HG02885 (cell line): Measurements from ENCODE around the gene COX15.
"Not testable (repeated sequence)": the region's sequence is repeated elsewhere in the genome, so short reads cannot be mapped to it uniquely, and the experiment has no call there.

ENCODE experiments used
- ATAC-seq: cut with Tn5 transposase; IDR thresholded peaks from one replicate; pipeline ENCODE4 v1.9.1; 2021; ENCODE audit warnings: mild to moderate bottlenecking; ENCODE audit not compliant: unreplicated experiment, poor library complexity

The COX15 gene

DNA sequence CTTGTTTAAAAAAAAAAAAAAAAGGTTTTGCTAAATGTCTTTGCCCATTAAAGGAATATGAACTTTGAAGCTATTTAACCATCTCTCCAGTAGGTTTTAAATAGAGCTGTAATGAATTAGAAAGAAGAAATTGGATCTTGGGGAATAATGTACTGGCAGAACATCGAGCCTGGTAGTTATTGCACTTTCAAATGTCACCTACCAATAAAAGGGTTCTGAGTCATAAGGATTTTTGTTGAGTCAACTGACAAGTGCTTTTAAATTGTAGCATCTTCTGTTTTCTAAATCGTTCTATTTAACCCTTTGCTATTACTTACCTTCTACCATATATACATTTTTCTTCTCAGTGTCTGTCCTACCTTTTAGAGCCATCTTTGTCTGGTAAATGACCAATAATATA lies 10.8 kb upstream of the COX15 start:
- ATAC-seq: no peak

GRCh38 chr10:99742254-99742653 lies 10.3 kb upstream of the COX15 start:
- no peak for ATAC-seq

DNA sequence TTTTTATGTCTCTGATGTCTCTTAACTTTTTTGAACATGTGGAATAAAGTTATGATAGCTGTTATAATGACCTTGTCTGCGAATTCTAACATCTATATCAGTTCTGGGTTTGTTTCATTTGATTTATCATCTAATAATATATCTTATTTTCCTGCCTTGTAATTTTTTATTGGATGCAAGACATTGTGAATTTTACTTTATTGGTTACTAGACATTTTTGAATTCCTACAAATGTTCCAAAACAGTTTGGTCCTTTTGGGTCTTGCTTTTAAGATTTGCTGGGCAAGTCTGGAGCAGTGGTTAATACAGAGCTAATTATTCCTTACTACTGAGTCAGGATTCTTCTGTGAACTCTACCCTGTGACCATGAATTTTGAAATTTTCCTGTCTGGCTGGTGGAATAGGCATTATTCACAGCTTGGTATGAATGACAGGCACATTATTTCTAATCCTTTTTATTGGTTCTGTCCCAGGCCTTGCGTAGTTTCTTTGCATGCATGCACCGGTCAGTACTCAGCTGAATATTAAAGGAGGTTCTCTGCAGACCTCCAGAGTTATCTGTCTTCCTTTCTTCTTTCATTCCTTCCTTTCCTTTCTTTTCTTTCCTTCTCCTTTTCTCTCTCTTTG lies 9.1 kb upstream of the COX15 start:
- ATAC-seq: no peak

- ATAC-seq: no peak
Observed at GRCh38 chr10:99740260-99740659, 8.3 kb upstream of the COX15 start.

- ATAC-seq: not testable (repeated sequence)
Observed at GRCh38 chr10:99734111-99734510, 2.2 kb upstream of the COX15 start.

DNA sequence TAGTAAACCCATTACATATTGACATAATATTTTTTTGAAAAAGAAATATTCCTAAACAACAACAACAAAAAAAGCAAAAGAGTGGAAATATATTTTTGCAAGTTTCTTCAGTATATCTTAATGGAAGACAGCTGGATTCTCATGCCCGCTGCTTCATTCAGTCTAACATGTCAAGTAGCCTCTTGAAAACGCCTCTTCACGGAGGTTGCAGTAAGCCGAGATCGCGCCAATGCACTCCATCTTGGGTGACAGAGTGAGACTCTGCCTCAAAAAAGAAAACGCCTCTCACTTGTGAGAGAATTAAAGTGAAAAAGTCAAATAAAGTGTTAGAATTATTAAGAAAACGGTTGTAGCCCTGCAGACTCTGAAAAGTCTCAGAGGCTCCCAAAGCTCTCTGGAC lies 1.4 kb upstream of the COX15 start:
- ATAC-seq: no peak

DNA sequence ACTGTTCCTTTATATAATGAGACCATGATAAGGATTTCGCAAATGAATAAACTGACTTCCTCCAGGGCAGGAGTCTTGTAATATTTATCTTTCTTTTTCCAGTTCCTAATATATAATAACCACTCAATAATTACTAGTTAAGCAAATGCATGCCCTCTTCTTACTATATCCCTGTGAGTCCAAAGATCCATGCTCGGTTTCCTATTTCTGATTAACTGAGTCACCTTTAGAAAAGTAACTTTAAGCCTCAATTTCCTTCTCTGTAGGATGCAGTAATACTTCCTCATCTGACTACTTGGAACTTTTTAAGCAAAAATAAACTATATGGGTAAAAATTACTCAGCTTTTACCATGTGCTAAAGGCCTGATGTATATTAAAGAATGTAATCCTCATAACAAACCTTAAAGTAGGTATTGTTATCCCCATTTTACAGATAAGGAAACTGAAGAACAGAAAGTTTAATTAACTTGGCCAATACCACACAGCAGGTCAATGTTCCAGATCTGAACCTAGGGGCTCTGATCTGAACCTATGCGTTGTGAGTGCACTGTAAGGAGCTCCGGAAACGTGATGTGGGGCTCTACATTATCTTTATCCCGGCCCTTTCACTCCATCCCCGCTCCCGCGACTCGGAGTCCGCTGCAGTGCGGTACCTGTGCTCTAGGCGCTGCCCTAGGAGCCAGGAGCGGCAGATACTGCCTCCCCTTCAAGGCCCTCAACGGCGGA lies 458 bp downstream of the COX15 start:
- peak; percentile 43 for ATAC-seq

DNA sequence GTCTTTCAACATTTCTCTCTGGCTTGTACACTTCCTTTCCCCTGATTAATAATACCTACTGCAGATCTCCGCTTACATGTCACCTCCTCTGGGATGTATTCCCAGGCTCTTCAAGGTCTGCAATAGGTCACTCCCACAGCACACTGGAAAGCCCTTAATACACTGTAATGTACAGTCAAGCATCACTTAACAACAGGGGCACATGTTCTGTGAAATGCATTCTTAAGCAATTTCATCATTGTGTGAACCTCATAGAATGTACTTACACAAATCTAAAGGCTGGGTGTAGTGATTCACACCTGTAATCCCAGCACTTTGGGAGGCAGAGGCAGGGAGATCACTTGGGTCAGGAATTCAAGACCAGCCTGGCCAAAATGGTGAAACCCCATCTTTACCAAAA lies 1.9 kb downstream of the COX15 start:
- ATAC-seq: no peak

DNA sequence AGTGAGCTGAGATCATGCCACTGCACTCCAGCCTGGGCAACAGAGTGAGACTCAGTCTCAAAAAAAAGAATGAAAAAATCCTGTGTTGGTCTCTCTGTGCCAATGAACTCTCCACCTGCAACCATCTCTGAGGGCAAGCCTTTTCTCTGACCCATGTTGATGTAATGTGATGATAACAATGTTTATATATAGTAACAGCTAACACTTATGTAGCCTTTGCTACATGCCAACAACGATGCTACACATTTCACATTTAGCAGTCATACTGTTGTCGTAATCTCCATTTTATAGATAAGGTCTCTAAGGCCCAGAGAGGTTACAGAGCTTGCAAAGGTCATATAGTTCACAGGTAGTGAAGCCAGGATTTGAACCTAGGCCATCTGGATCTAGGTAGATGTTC lies 11.5 kb downstream of the COX15 start:
- no peak for ATAC-seq

DNA sequence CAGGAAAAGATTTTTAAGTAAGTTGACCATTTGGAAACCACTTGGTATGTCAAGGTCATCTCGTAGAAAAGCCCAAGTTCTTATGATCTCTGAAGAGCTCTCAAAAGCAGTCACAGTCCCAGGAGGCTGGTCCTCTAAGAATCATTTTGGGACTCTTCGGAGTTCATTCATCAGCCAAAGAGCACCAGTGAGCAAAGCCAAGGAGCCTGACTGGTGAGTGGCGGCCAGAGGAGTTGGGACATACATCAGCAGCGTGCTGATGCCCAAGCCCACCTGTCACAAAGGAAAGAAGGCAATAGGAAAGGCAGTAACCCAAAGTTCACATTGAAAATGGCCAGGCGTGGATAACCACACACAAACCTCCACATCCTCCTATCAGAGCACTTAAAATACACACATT lies 17.5 kb downstream of the COX15 start:
- no peak for ATAC-seq

GRCh38 chr10:99711129-99711719 lies 20.7 kb downstream of the COX15 start:
- ATAC-seq: peak; percentile 52

DNA sequence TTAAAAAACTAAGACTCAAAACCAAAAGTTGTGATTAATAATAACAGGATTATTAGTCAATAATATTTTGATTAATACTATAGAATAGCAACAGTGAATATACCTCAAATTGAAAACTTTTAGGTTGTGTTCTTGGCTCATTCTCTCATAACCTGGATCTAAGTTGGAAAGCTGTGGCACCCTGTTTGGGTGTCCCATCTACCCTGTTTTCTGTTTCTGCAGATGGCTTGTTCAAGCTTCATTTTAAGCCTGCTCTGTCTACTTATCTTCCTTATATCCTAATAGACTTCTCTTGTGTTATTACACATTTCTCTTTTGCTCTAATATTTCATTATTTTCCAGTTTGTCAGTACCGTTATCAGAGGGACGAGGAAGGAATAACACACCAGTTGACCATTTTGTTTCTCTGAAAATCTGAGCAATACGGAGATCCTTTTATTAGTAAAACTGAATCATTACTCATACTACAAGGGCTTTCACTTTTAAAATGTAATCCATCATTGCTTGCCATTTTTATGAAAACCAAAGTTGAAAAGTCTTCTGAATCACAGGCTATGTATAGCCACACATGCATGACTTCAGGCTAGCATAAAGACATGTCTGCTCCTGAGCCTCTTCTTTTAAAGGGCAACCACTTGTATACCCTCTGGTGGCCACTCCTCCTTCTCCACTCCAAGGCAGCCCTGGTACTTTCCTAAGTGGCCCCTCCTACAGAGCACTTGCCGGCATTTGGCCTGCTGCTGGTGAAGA lies 22.3 kb downstream of the COX15 start:
- ATAC-seq: peak; percentile 75

DNA sequence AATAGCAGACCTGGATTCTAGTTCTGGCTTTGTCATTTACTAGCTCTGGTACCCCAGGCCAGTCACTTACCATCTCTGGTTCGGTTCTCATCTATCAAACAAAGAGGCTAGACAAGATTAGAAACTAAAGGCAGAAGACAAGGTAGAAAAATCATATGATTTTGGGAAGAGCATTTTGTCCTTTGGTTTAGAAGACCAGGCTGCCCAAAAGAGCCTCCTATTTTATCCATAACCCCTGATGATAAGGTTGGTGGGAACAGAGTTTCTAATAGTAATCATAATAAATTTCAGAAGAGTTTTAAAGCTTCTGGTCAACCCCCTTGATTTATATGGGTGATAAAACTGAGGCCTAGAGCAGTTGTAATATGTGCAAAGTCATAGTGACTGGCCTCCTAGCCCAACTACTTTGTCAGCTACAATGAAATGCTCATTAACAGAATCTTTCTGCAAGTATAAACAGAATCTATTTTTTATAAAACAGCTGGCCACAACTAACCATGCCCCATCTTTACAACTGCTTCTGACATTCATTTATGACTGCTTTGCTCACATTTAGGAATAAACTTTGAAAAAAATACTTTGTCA lies 23.4 kb downstream of the COX15 start:
- no peak for ATAC-seq

GRCh38 chr10:99700649-99701048 lies 31.3 kb downstream of the COX15 start:
- ATAC-seq: no peak

GRCh38 chr10:99698504-99699080 lies 33.3 kb downstream of the COX15 start:
- no peak for ATAC-seq

GRCh38 chr10:99695761-99696160 lies 36.2 kb downstream of the COX15 start:
- no peak for ATAC-seq

- ATAC-seq: no peak
Observed at GRCh38 chr10:99693933-99694583, 37.9 kb downstream of the COX15 start.

DNA sequence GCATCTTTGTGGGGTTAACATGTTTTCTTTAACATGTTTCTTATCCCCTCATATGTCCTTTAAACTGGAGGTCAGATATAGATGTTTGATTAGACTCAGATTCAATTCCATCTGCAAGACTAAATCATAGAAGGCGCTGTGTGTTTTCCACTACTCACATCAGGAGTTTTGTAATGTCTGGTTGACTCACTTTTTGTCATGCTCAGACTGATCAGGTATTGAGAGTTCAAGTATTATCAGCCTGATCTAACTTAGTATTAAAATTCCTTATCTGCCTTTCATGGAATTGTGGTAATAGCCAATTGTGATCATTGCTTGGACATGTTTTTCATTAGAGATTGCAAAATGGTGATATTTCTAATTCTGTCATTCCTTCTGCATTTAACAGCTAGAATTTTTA lies 42.5 kb downstream of the COX15 start:
- no peak for ATAC-seq

DNA sequence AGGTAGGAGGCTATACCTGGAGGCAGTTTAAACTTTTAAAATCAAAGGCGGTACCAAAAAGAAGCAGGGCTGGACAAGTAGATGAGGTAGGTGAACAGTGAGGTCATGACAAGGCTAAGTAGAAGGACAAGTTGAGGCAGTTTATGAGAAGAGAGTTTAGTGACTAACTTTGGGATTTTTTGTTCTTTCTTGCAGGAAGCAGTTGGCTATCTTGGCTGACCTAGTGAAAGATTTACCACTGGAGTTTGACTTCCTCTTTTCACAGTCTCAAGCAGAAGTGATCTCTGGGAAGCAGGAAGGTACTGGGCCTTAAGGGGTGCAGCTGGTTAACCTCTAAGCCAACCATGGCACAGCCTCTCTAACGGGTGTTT lies 46.3 kb downstream of the COX15 start:
- peak; percentile 62 for ATAC-seq

- no peak for ATAC-seq
Observed at GRCh38 chr10:99682752-99683151, 49.2 kb downstream of the COX15 start.
